Heart right ventricle (tissue), 16 donors: Measurements from ENCODE around the gene EIF3F. TPM values are rescaled to one million over a fixed set of nuclear protein-coding genes. Genes with fewer than 3 reads are reported as not detected.

Experiments used
- ATAC-seq, 8 donors: fragments of 200-7000 bp; cut with Tn5 transposase; one replicate each; pipeline ENCODE4 v1.9.1; 2020; ENCODE audit warnings: mild to moderate bottlenecking in 8 of 8, moderate library complexity in 8 of 8, moderate number of reproducible peaks in 1 of 8
- DNase-seq, 2 donors: peaks; one replicate each; pipeline ENCODE4 v3.0.0-alpha.2; 2020
- H3K27ac ChIP-seq, 10 donors: fragments of 200-600 bp; sonication (generic) in 2 of 10; one replicate each; pipeline versions ENCODE4 v1.5.0 to v1.8.0; 2020 to 2022; ENCODE audit warnings: mild to moderate bottlenecking in 3 of 10
- H3K27me3 ChIP-seq, 7 donors: fragments of 200-600 bp; one replicate each; pipeline ENCODE4 v1.8.0; 2021 to 2022; ENCODE audit warnings: mild to moderate bottlenecking in 2 of 7
- H3K36me3 ChIP-seq, 9 donors: fragments of 200-600 bp; sonication (generic) in 1 of 9; one replicate each; pipeline versions ENCODE4 v1.5.0 to v1.8.0; 2020 to 2022; ENCODE audit warnings: mild to moderate bottlenecking in 2 of 9
- H3K4me1 ChIP-seq, 9 donors: fragments of 200-600 bp; sonication (generic) in 1 of 9; one replicate each; pipeline versions ENCODE4 v1.5.0 to v1.8.0; 2020 to 2022; ENCODE audit warnings: mild to moderate bottlenecking in 4 of 9
- H3K4me3 ChIP-seq, 10 donors: fragments of 200-600 bp; sonication (generic) in 2 of 10; one replicate each; pipeline versions ENCODE4 v1.5.0 to v1.8.0; 2020 to 2022; ENCODE audit warnings: mild to moderate bottlenecking in 7 of 10, moderate library complexity in 2 of 10
- H3K9me3 ChIP-seq, 11 donors: fragments of 200-600 bp in 10 of 11; sonication (generic) in 2 of 11; one replicate each; pipeline versions ENCODE4 v1.5.0 to v1.8.0; 2013 to 2022; ENCODE audit warnings: mild to moderate bottlenecking in 2 of 11, control low read depth in 1 of 11, moderate library complexity in 1 of 11
- CTCF ChIP-seq, 9 donors: fragments of 200-600 bp; sonication (generic) in 2 of 9; IDR thresholded peaks; one replicate each; pipeline versions ENCODE4 v1.5.0 to v1.8.0; 2021 to 2022; ENCODE audit warnings: antibody characterized with exemption in 9 of 9, mild to moderate bottlenecking in 5 of 9, moderate library complexity in 1 of 9
- WGBS, 2 donors: extraction: QIAGEN DNeasy Blood & Tissue Kit; methylation state at CpG; one replicate each; pipeline ENCODE4 v1.1.7; 2013; ENCODE audit warnings: inconsistent platforms in 1 of 2; 5-methylcytosine and 5-hydroxymethylcytosine counted together
- intact Hi-C, 10 donors: fragments of 100-400 bp; cut with DNase I; formaldehyde crosslinking; loops; one replicate each; pipeline versions ENCODE4 v1.11.1 to v1.14.2; 2022
- polyA plus RNA-seq, 2 donors: library from polyadenylated mRNA; stranded (reverse); fragments of 200-250 nt; gene quantifications; one replicate each; pipeline ENCODE4 v1.2.3, GENCODE V29; 2013
- total RNA-seq, 10 donors: library from RNA; stranded (reverse); fragmentation: NEBNext Ultra II Directional in 3 of 10; extraction: Animal tissue kit (Norgen Biotek cat#: 25700) in 3 of 10; gene quantifications; one replicate each; pipeline versions ENCODE4 v1.2.1 to v1.2.4, GENCODE V29; 2021 to 2023
- donor health status: Arrhythmogenic right ventricular cardiomyopathy.
- donor health status: ischemic (EF 13 %, LVEDD 7.1; RV severe dilation, severe dysfunction).
- donor health status: healthy with polysubstance abuse.
- donor health status: DM: no; HTN: yes; CAD: no.
- donor health status: DM: no; HTN: no; CAD: no.
- donor health status: ischemic (EF 25% LVEDD 6.9; RV normal size, moderate dysfunction).
- donor health status: ischemic (EF 25% LVEDD 5.7; RV mildly dilated, moderate dysfunction).
- donor health status: healthy.
- donor health status: DM: yes; HTN: yes; CAD: no.
- donor health status: Ischemic cardiomyopathy.
- donor health status: ischemic (EF 35%, LVEDD 5.7; RV mildly dilated, moderate dysfunction).
- donor health status: nonischemic (EF 11% LVEDD 7.7; RV severe dilation, severe dysfunction).
- donor health status: DM: yes; HTN: yes; CAD: no.
- donor health status: PGD.
- donor health status: ischemic (EF 29% LVEDD 5.4; RV normal size, mild dysfunction).
- donor health status: nonischemic (EF 23%, LVEDD 6.1; RV moderate dilation, normal function).

Gene EIF3F
- total and polyA plus RNA-seq, 12 donors, result 63.2 to 386 (median 157) TPM

GRCh38 chr11:8038811-8039529 lies 51.8 kb downstream of the EIF3F start:
- WGBS, 2 donors, result 86 to 92% methylated on average over 12 of the region's 12 CpGs
- DNase-seq (no peak), ATAC-seq (no peak)
- H3K27ac ChIP-seq, result no peak overlapping the region
- no peaks in the 10 kb centered on the region for H3K27me3 ChIP-seq
- TF ChIP-seq CTCF (IDR thresholded peaks at IDR 0.05), result no peak
- intact Hi-C loops, result loop anchor here in 2 of 10 donors (5.0 to 10.0 kb wide), 2 partner anchors 53 to 56 kb away; no protein-coding TSS in a partner anchor
- H3K9me3 ChIP-seq, result no peaks in the 10 kb centered on the region
- no peaks in the 10 kb centered on the region for H3K36me3 ChIP-seq
- H3K4me3 ChIP-seq, result no peak overlapping the region
- peaks cover 3 to 18% (median 10%) of the 10 kb centered on the region in 9 donors for H3K4me1 ChIP-seq

- intact Hi-C loops, result loop anchor here in 2 of 10 donors (5.0 to 10.0 kb wide), 2 partner anchors 53 to 55 kb away; no protein-coding TSS in a partner anchor
Observed at GRCh38 chr11:8039530-8040260, 52.6 kb downstream of the EIF3F start.

GRCh38 chr11:8040261-8040920 lies 53.3 kb downstream of the EIF3F start:
- Histone ChIP-seq H3K4me1 (peaks cover 0 to 11% (median 8%) of the 10 kb centered on the region in 9 donors), H3K9me3 (no peaks in the 10 kb centered on the region), H3K4me3 (no peak overlapping the region), H3K27me3 (no peaks in the 10 kb centered on the region), H3K27ac (no peak overlapping the region), H3K36me3 (no peaks in the 10 kb centered on the region)
- no peak for TF ChIP-seq CTCF (IDR thresholded peaks at IDR 0.05)
- no peak for ATAC-seq
- intact Hi-C loops, result no loop called here
- 81 to 90% methylated on average over 4 of the region's 4 CpGs for WGBS, 2 donors
- DNase-seq, result no peak

More at GRCh38 chr11:8039530-8040260, 52.6 kb downstream of the EIF3F start:
- 71 to 92% methylated on average over 10 of the region's 10 CpGs for WGBS, 2 donors
- Histone ChIP-seq H3K36me3 (no peaks in the 10 kb centered on the region), H3K27me3 (no peaks in the 10 kb centered on the region), H3K4me1 (peaks cover 3 to 18% (median 10%) of the 10 kb centered on the region in 9 donors), H3K9me3 (no peaks in the 10 kb centered on the region), H3K4me3 (no peak overlapping the region), H3K27ac (no peak overlapping the region)
- DNase-seq (no peak), ATAC-seq (no peak)
- no peak for TF ChIP-seq CTCF (IDR thresholded peaks at IDR 0.05)

- H3K4me3 ChIP-seq, result no peak overlapping the region
- no peaks in the 10 kb centered on the region for H3K27me3 ChIP-seq
- H3K36me3 ChIP-seq, result no peaks in the 10 kb centered on the region
- WGBS, 2 donors, result 80 to 82% methylated on average over 2 of the region's 2 CpGs
- H3K9me3 ChIP-seq, result no peaks in the 10 kb centered on the region
- peaks cover 0 to 6% (median 3%) of the 10 kb centered on the region in 9 donors for H3K4me1 ChIP-seq
- no peak for DNase-seq
- intact Hi-C loops, result no loop called here
- no peak for ATAC-seq
- TF ChIP-seq CTCF (IDR thresholded peaks at IDR 0.05), result no peak
- H3K27ac ChIP-seq, result no peak overlapping the region
Observed at GRCh38 chr11:8040921-8041285, 53.8 kb downstream of the EIF3F start.
